Esophagus (tissue), 2 donors: ENCODE data around the gene BANF2. TPM values are rescaled to one million over a fixed set of nuclear protein-coding genes. Genes with fewer than 3 reads are reported as not detected.
A peak's percentile ranks its signal among the peaks of the same experiment; 100 is the strongest.
"Not testable (repeated sequence)": the region's sequence is repeated elsewhere in the genome, so short reads cannot be mapped to it uniquely, and the experiment has no call there.

Experiments
- H3K27ac ChIP-seq, 2 donors: one replicate each; pipeline ENCODE4 v1.5.1; 2013; ENCODE audit warnings: low read depth in 2 of 2, mild to moderate bottlenecking in 2 of 2, inconsistent platforms in 1 of 2, low read length in 1 of 2, moderate library complexity in 1 of 2
- H3K27me3 ChIP-seq, 2 donors: one replicate each; pipeline ENCODE4 v1.6.1; 2013; ENCODE audit warnings: low read length in 2 of 2, control low read depth in 1 of 2, mild to moderate bottlenecking in 1 of 2; ENCODE audit not compliant: insufficient read depth in 2 of 2, control insufficient read depth in 1 of 2
- H3K36me3 ChIP-seq, 2 donors: one replicate each; pipeline ENCODE4 v1.6.1; 2013; ENCODE audit warnings: low read length in 1 of 2; ENCODE audit not compliant: control insufficient read depth in 2 of 2, insufficient read depth in 2 of 2
- H3K4me1 ChIP-seq, 2 donors: one replicate each; pipeline ENCODE4 v1.6.1; 2013; ENCODE audit warnings: low read length in 1 of 2; ENCODE audit not compliant: control insufficient read depth in 2 of 2, insufficient read depth in 2 of 2
- H3K4me3 ChIP-seq, 2 donors: one replicate each; pipeline ENCODE4 v1.5.1; 2013; ENCODE audit warnings: low read length in 2 of 2, mild to moderate bottlenecking in 2 of 2, low read depth in 1 of 2, moderate library complexity in 1 of 2
- H3K9me3 ChIP-seq, 2 donors: one replicate each; pipeline ENCODE4 v1.6.1; 2013; ENCODE audit warnings: mild to moderate bottlenecking in 2 of 2, low read depth in 1 of 2, low read length in 1 of 2, moderate library complexity in 1 of 2; ENCODE audit not compliant: control insufficient read depth in 2 of 2, insufficient read depth in 1 of 2
- WGBS, 2 donors: extraction: QIAGEN DNeasy Blood & Tissue Kit; methylation state at CpG; one replicate each; pipeline ENCODE4 v1.1.7; 2013; 5-methylcytosine and 5-hydroxymethylcytosine counted together
- polyA plus RNA-seq, 2 donors: library from polyadenylated mRNA; stranded (reverse); fragments of 200-250 nt; gene quantifications; one replicate each; pipeline ENCODE4 v1.2.3, GENCODE V29; 2013
- donor health status: healthy with polysubstance abuse.
- donor health status: Bipolar disorder and iron deficiency.

Gene BANF2
- polyA plus RNA-seq, 2 donors = not detected

DNA sequence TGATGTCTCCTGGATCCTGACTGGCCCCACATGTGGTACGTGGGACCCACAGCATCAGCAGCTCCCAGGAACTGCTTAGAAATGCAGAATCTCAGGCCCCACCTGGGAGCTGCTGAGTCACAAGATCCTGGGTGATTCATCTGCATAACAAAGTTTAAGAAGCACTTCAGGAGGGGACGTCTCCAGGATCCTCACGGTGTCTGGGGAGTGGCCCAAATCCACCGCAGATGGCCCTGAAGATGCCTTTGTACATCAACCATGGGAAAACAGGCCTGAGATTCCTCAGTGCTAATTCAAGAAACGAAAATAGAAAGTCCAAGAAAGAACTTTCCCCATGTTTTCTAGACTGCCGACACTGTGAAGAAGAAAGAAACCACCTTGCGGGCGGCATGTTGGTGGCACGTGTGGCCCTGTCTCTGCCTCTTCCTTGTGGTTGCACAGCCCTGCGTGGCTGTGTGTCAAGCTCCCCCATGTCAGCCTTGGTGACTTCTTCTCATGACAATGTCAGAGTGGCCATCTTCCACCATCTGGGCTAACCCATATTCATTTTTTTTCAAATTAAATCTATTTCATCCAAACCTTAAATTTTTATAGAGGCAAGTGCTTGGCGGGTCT, 43.8 kb upstream of the BANF2 start:
- no peaks in the 10 kb centered on the region for H3K27me3 ChIP-seq
- H3K4me3 ChIP-seq = no peak overlapping the region
- peaks cover 7 to 23% of the 10 kb centered on the region in 2 donors for H3K36me3 ChIP-seq
- H3K27ac ChIP-seq = no peak overlapping the region
- H3K9me3 ChIP-seq = peaks cover 3 to 7% of the 10 kb centered on the region in 2 donors
- WGBS, 2 donors = 73 to 82% methylated on average over 11 of the region's 11 CpGs
- H3K4me1 ChIP-seq = no peaks in the 10 kb centered on the region

GRCh38 chr20:17657079-17657825, 42.5 kb upstream of the BANF2 start:
- peaks cover 7 to 23% of the 10 kb centered on the region in 2 donors for H3K36me3 ChIP-seq
- H3K4me3 ChIP-seq = no peak overlapping the region
- peaks cover 3 to 7% of the 10 kb centered on the region in 2 donors for H3K9me3 ChIP-seq
- WGBS, 2 donors = 72 to 87% methylated on average over 9 of the region's 9 CpGs
- H3K27me3 ChIP-seq = no peaks in the 10 kb centered on the region
- no peak overlapping the region for H3K27ac ChIP-seq
- H3K4me1 ChIP-seq = no peaks in the 10 kb centered on the region

- no peaks in the 10 kb centered on the region for H3K27me3 ChIP-seq
- WGBS, 2 donors = 84 to 96% methylated on average over 9 of the region's 9 CpGs
- H3K4me3 ChIP-seq = no peak overlapping the region
- H3K9me3 ChIP-seq = peaks cover 3 to 7% of the 10 kb centered on the region in 2 donors
- H3K27ac ChIP-seq = no peak overlapping the region
- no peaks in the 10 kb centered on the region for H3K4me1 ChIP-seq
- H3K36me3 ChIP-seq = peaks cover 7 to 22% of the 10 kb centered on the region in 2 donors
Observed at GRCh38 chr20:17657898-17658647, 41.7 kb upstream of the BANF2 start.

DNA sequence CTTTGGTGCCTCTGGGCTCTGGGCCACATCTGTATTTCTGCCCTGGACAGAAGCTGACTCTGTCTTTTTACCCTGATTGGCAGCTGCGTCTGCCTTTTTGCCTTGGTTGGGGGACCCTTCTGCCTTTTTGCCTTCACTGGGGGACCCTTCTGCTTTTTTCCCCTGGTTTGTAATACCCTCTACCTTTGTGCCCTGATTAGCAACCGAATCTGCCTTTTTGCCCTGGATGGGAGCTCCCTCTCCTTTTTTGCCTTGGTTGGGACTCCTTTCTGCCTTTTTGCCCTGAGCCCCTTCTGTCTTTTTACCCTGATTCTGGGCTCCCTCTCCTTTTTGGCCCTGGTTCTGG, 41.1 kb upstream of the BANF2 start:
- H3K4me1 ChIP-seq = no peaks in the 10 kb centered on the region
- H3K36me3 ChIP-seq = peaks cover 7 to 20% of the 10 kb centered on the region in 2 donors
- H3K27ac ChIP-seq = no peak overlapping the region
- H3K9me3 ChIP-seq = peaks cover 3 to 7% of the 10 kb centered on the region in 2 donors
- no peak overlapping the region for H3K4me3 ChIP-seq
- H3K27me3 ChIP-seq = no peaks in the 10 kb centered on the region
- 97 to 98% methylated on average over 2 of the region's 2 CpGs for WGBS, 2 donors

DNA sequence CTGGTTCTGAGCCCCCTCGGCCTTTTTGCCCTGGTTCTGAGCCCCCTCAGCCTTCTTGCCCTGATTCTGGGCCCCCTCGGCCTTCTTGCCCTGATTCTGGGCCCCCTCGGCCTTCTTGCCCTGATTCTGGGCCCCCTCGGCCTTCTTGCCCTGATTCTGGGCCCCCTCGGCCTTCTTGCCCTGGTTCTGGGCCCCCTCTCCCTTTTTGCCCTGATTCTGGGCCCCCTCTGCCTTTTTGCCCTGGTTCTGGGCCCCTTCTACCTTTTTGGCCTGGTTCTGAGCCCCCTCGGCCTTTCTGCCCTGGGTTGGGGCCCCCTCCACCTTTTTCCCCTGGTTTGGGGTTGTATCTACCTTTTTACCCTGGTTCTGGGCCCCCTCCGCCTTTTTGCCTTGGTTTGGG, 40.4 kb upstream of the BANF2 start:
- peaks cover 7 to 19% of the 10 kb centered on the region in 2 donors for H3K36me3 ChIP-seq
- WGBS, 2 donors = 96 to 98% methylated on average over 7 of the region's 7 CpGs
- not testable (repeated sequence) for H3K27ac ChIP-seq, H3K27me3 ChIP-seq, H3K9me3 ChIP-seq, H3K4me1 ChIP-seq, H3K4me3 ChIP-seq

DNA sequence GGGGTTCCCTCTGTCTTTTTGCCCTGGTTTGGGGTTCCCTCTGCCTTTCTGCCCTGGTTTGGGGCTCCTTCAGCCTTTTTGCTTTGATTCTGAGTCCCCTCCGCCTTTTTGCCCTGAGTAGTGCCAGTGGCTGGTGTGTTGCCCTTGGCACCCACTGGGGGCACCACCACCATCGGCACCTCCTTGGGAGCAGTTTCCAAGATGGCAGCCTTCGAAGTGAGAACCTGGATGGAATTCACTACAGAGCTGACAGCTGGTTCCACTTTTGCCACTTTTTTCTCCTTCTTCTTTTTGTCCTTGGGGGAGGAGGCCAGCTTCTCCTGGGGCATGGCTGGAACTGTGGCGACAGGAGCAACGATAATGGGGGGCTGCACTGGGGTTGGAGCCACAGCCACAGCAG, 40.0 kb upstream of the BANF2 start:
- no peaks in the 10 kb centered on the region for H3K27me3 ChIP-seq
- H3K4me3 ChIP-seq = no peak overlapping the region
- peaks cover 7 to 16% of the 10 kb centered on the region in 2 donors for H3K36me3 ChIP-seq
- H3K27ac ChIP-seq = no peak overlapping the region
- peaks cover 3 to 7% of the 10 kb centered on the region in 2 donors for H3K9me3 ChIP-seq
- no peaks in the 10 kb centered on the region for H3K4me1 ChIP-seq
- WGBS, 2 donors = 94 to 98% methylated on average over 5 of the region's 5 CpGs

- Histone ChIP-seq H3K4me3 (no peak overlapping the region), H3K27ac (peak overlapping the region in 1 of 2 donors; percentile 26), H3K36me3 (peaks cover 7 to 14% of the 10 kb centered on the region in 2 donors), H3K9me3 (peaks cover 3 to 7% of the 10 kb centered on the region in 2 donors), H3K4me1 (no peaks in the 10 kb centered on the region), H3K27me3 (no peaks in the 10 kb centered on the region)
- 74 to 81% methylated on average over 6 of the region's 6 CpGs for WGBS, 2 donors
Observed at GRCh38 chr20:17660667-17661066, 39.1 kb upstream of the BANF2 start.

DNA sequence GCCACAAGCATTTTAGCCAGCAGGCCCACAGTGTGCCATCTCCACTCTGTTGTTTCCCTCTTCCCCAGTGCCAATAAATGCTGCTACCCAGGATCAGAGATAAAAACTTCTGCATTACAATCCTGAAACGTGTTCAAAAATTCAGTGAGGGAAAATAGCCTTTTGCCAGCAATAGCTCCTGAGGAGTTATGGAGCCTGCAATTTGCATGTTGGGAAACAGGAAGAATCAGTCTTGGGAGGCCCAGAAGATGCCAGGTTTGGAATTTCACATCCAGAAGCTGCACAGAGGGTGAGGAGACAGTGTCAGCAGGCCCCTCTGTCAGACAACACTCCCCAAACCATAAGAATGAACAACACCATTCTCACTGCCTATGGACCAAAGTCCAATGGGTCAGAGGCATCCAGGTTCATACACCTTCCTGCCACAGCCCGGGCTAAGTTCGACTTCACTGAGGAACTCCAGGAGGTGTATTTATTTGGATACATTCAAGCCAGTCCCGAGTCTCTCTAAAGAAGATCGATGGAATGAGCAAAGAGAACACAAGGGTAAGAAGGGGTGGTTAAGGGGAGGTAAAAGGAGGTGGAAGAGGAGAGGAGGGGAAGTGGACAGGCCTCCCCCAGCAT, 38.5 kb upstream of the BANF2 start:
- no peaks in the 10 kb centered on the region for H3K27me3 ChIP-seq
- 57 to 73% methylated on average over 5 of the region's 5 CpGs for WGBS, 2 donors
- H3K36me3 ChIP-seq = peaks cover 7 to 14% of the 10 kb centered on the region in 2 donors
- H3K4me3 ChIP-seq = no peak overlapping the region
- H3K27ac ChIP-seq = no peak overlapping the region
- H3K4me1 ChIP-seq = no peaks in the 10 kb centered on the region
- peaks cover 3 to 7% of the 10 kb centered on the region in 2 donors for H3K9me3 ChIP-seq

GRCh38 chr20:17662333-17663039, 37.3 kb upstream of the BANF2 start:
- no peaks in the 10 kb centered on the region for H3K27me3 ChIP-seq
- peaks cover 7 to 14% of the 10 kb centered on the region in 2 donors for H3K36me3 ChIP-seq
- peaks cover 3 to 7% of the 10 kb centered on the region in 2 donors for H3K9me3 ChIP-seq
- H3K4me1 ChIP-seq = no peaks in the 10 kb centered on the region
- H3K4me3 ChIP-seq = no peak overlapping the region
- peak overlapping the region in 1 of 2 donors; percentile 33 for H3K27ac ChIP-seq
- 67 to 79% methylated on average over 10 of the region's 10 CpGs for WGBS, 2 donors
